Endothelial cell of umbilical vein (primary cell): ENCODE measurements around the gene PER1. TPM values are rescaled to one million over a fixed set of nuclear protein-coding genes. Genes with fewer than 3 reads are reported as not detected.
A peak's percentile ranks its signal among the peaks of the same experiment; 100 is the strongest.

Experiments used
- BruUV-seq: library from RNA; stranded (reverse); fragments of 400-500 nt; replicated peaks from 2 replicates; lab custom pipeline; 2021; lab: Mats Ljungman, UMichigan
- CTCF ChIA-PET: fragments of 300-600, 350-600 bp; sonication (Branson Sonifier 250); formaldehyde crosslinking; loops from one replicate; lab custom pipeline; 2021; ENCODE audit warnings: antibody characterized with exemption, inconsistent platforms; lab: Charles Lee
- POLR2A ChIA-PET: fragments of 300-600, 350-600 bp; sonication (Branson Sonifier 250); formaldehyde crosslinking; loops from one replicate; lab custom pipeline; 2021; ENCODE audit warnings: antibody characterized with exemption, inconsistent platforms; lab: Charles Lee
- DNase-seq: peaks from one replicate; pipeline ENCODE4 v3.0.0-alpha.2; 2011; ENCODE audit warnings: low read depth, low spot score
- FAIRE-seq: peaks from 2 replicates; lab custom pipeline; 2011; peaks lifted over from hg19 to GRCh38; lab: Jason Lieb, UNC
- H2AFZ ChIP-seq: 2 replicates; pipeline ENCODE4 v1.6.0; 2012; ENCODE audit warnings: low read depth, low read length, control low read depth, inconsistent platforms
- H3K27ac ChIP-seq: 2 replicates; pipeline ENCODE4 v1.5.1; 2011; ENCODE audit warnings: low read depth, mild to moderate bottlenecking, control low read depth, low read length, moderate library complexity; ENCODE audit not compliant: insufficient read depth
- H3K27me3 ChIP-seq, 2 experiments: 2 replicates each; pipeline versions ENCODE4 v1.6.0 to v1.6.1; 2011; ENCODE audit warnings: low read length in 2 of 2, mixed read lengths in 1 of 2; ENCODE audit not compliant: control insufficient read depth in 2 of 2, insufficient read depth in 2 of 2
- H3K36me3 ChIP-seq, 2 experiments: 2 replicates in 1 of 2; 3 replicates in 1 of 2; pipeline ENCODE4 v1.5.1; 2011; ENCODE audit warnings: low read length in 2 of 2, mild to moderate bottlenecking in 1 of 2, moderate library complexity in 1 of 2; ENCODE audit not compliant: control insufficient read depth in 2 of 2, insufficient read depth in 2 of 2; ENCODE audit errors: extremely low read depth in 1 of 2
- H3K4me1 ChIP-seq: 3 replicates; pipeline ENCODE4 v1.5.1; 2011; ENCODE audit warnings: mild to moderate bottlenecking, low read length; ENCODE audit not compliant: control insufficient read depth, insufficient read depth; ENCODE audit errors: extremely low read depth
- H3K4me2 ChIP-seq: 2 replicates; pipeline ENCODE4 v1.6.1; 2011; ENCODE audit warnings: low read length, control low read depth, mixed read lengths; ENCODE audit not compliant: insufficient read depth
- H3K4me3 ChIP-seq, 3 experiments: fragments of 200-600 bp in 1 of 3; sonication (generic), shearing (Covaris generic) in 1 of 3; replicated peaks in 1 of 3; 2 replicates each; pipeline ENCODE4 v1.5.1; 2011 to 2016; ENCODE audit warnings: control low read depth in 3 of 3, low read length in 3 of 3, mild to moderate bottlenecking in 2 of 3, inconsistent platforms in 1 of 3, low read depth in 1 of 3, moderate library complexity in 1 of 3; ENCODE audit not compliant: insufficient read depth in 1 of 3
- H3K79me2 ChIP-seq: 2 replicates; pipeline ENCODE4 v1.6.0; 2012; ENCODE audit warnings: low read length, inconsistent platforms; ENCODE audit not compliant: control insufficient read depth, insufficient read depth
- H3K9ac ChIP-seq: replicated peaks from 2 replicates; pipeline ENCODE3; 2011; ENCODE audit warnings: low read length, control low read depth; ENCODE audit not compliant: insufficient read depth; ENCODE audit errors: extremely low read depth
- H3K9me1 ChIP-seq: replicated peaks from 3 replicates; pipeline ENCODE4 v1.6.0; 2011; ENCODE audit warnings: mild to moderate bottlenecking, low read length; ENCODE audit not compliant: control insufficient read depth, insufficient read depth; ENCODE audit errors: extremely low read depth
- H3K9me3 ChIP-seq: replicated peaks from 2 replicates; pipeline ENCODE4 v1.5.1; 2012; ENCODE audit warnings: low read length, inconsistent platforms; ENCODE audit not compliant: control insufficient read depth, insufficient read depth
- H4K20me1 ChIP-seq: replicated peaks from 2 replicates; pipeline ENCODE3; 2011; ENCODE audit warnings: mild to moderate bottlenecking, low read length; ENCODE audit not compliant: control insufficient read depth, insufficient read depth; ENCODE audit errors: extremely low read depth
- FOS ChIP-seq: IDR thresholded peaks from 2 replicates; pipeline ENCODE4 v1.6.1; 2011; ENCODE audit warnings: mild to moderate bottlenecking, low read length, moderate library complexity, borderline replicate concordance; ENCODE audit not compliant: insufficient read depth
- GATA2 ChIP-seq: IDR thresholded peaks from 2 replicates; pipeline ENCODE4 v1.7.0; 2011; ENCODE audit warnings: low read depth, mild to moderate bottlenecking, moderate library complexity, mixed read lengths, low read length; ENCODE audit not compliant: insufficient read length, insufficient read depth
- JUN ChIP-seq: IDR thresholded peaks from 2 replicates; pipeline ENCODE4 v1.6.1; 2011; ENCODE audit warnings: borderline replicate concordance, low read depth; ENCODE audit not compliant: insufficient read length, insufficient read depth
- MAX ChIP-seq: IDR thresholded peaks from 2 replicates; pipeline ENCODE4 v1.6.1; 2011; ENCODE audit not compliant: insufficient read depth, insufficient read length
- dilution Hi-C: fragments of 300-500 bp; cut with MboI; formaldehyde crosslinking; loops from one replicate; pipeline ENCODE4 v1.15.0; 2019; ENCODE audit warnings: low sequenced_read_pairs; ENCODE audit not compliant: extremely low pct_ligation_motif_present
- intact Hi-C: fragments of 100-400 bp; cut with micrococcal nuclease; formaldehyde crosslinking; loops from one replicate; pipeline ENCODE4 v1.10.0; 2022
- microRNA counts: library from miRNA; unstranded; fragments of <30 nt; microRNA quantifications from one replicate; lab custom pipeline; 2016
- microRNA-seq: library from miRNA; unstranded; fragments of <30 nt; microRNA quantifications from one replicate; pipeline ENCODE4 v1.2.0, GENCODE V29; 2021; ENCODE audit warnings: borderline number of aligned reads, borderline replicate concordance
- polyA plus RNA-seq, 4 experiments: library from polyadenylated mRNA; depleted of rRNA in 3 of 4; stranded (reverse) in 3 of 4; unstranded in 1 of 4; fragments of >200 nt; gene quantifications; 2 replicates each; pipeline versions ENCODE4 v1.2.1 to v1.2.3, GENCODE V29; 2011 to 2012; ENCODE audit warnings: missing spikeins in 1 of 4
- total RNA-seq: library from RNA; stranded (reverse); gene quantifications from 2 replicates; pipeline ENCODE4 v1.2.3, GENCODE V29; 2021

The PER1 gene
- total and polyA plus RNA-seq, 2 donors (not counting 3 experiments of a cell fraction or from before 2014, with no cell fraction given): 12.1 to 32.1 TPM

GRCh38 chr17:8091033-8091687 lies 61.0 kb downstream of the PER1 start:
- DNase-seq (no peak), FAIRE-seq (no peak)
- Histone ChIP-seq H3K9me1 (no peaks in the 10 kb centered on the region), H3K36me3 (no peaks in the 10 kb centered on the region), H4K20me1 (no peaks in the 10 kb centered on the region), H3K27ac (no peak overlapping the region), H3K4me1 (no peaks in the 10 kb centered on the region), H2AFZ (no peak overlapping the region), H3K4me2 (no peak overlapping the region), H3K4me3 (no peak overlapping the region), H3K27me3 (peaks cover 2 to 12% of the 10 kb centered on the region in 2 experiments), H3K9ac (no peak overlapping the region), H3K79me2 (no peaks in the 10 kb centered on the region), H3K9me3 (no peaks in the 10 kb centered on the region)
- POLR2A ChIA-PET: no interaction called here
- CTCF ChIA-PET: interaction anchor here (0.6 to 13.4 kb wide), 8 partner anchors 10 to 147 kb away, joined by 3 to 167 read pairs (median 26); partner anchors contain the start of gene ALOXE3
- dilution Hi-C loops: no loop called here
- intact Hi-C loops: no loop called here
- TF ChIP-seq MAX (no peak), FOS (no peak), GATA2 (no peak), JUN (no peak)
- BruUV-seq: no TSS peak

MicroRNA genes within 50 kb of the gene (microRNA counts, 767-probe panel; counts per million panel counts)
- microRNA hsa-miR-4521 (lab: Ali Mortazavi, UCI): 723 counts per million, percentile 96 among the panel's probes with 10 or more counts

Small RNA genes lying within 50 kb of the gene (microRNA-seq; reads per million reads assigned to microRNA genes)
- 224 reads per million, percentile 68 among the genes with 10 or more reads in this experiment for gene MIR4521
- not detected for gene MIR6883

Other genes starting within 250 kb of the PER1 start
- 0.58 TPM in 2 replicates for gene RNF227, start 236.1 kb downstream of the PER1 start, total RNA-seq
- gene RNF227, start 236.1 kb downstream of the PER1 start, polyA plus RNA-seq: 0.76 TPM in 2 replicates
- gene KCNAB3, start 222.5 kb downstream of the PER1 start, total RNA-seq: 2.4 and 4.2 TPM in 2 replicates
- gene KCNAB3, start 222.5 kb downstream of the PER1 start, polyA plus RNA-seq: 1.3 and 2.1 TPM in 2 replicates
- gene TRAPPC1, start 220.5 kb downstream of the PER1 start, total RNA-seq: 139 and 146 TPM in 2 replicates
- 250 and 272 TPM in 2 replicates for gene TRAPPC1, start 220.5 kb downstream of the PER1 start, polyA plus RNA-seq
- 45.0 and 47.2 TPM in 2 replicates for gene CNTROB, start 220.2 kb downstream of the PER1 start, total RNA-seq
- gene CNTROB, start 220.2 kb downstream of the PER1 start, polyA plus RNA-seq: 24.9 and 27.8 TPM in 2 replicates
- not detected in 2 replicates for gene GUCY2D, start 149.8 kb downstream of the PER1 start, total RNA-seq
- gene GUCY2D, start 149.8 kb downstream of the PER1 start, polyA plus RNA-seq: not detected in 2 replicates
- not detected in 2 replicates for gene ALOX15B, start 113.3 kb downstream of the PER1 start, total RNA-seq
- not detected in 2 replicates for gene ALOX15B, start 113.3 kb downstream of the PER1 start, polyA plus RNA-seq
- not detected in 2 replicates for gene ALOX12B, start 64.7 kb downstream of the PER1 start, total RNA-seq
- not detected in 2 replicates for gene ALOX12B, start 64.7 kb downstream of the PER1 start, polyA plus RNA-seq
- gene ALOXE3, start 33.9 kb downstream of the PER1 start, total RNA-seq: not detected in 2 replicates
- gene ALOXE3, start 33.9 kb downstream of the PER1 start, polyA plus RNA-seq: 0.01 TPM in 1 of 2 replicates, not detected in the other
- gene HES7, start 28.3 kb downstream of the PER1 start, total RNA-seq: 0.51 TPM in 1 of 2 replicates, not detected in the other
- gene HES7, start 28.3 kb downstream of the PER1 start, polyA plus RNA-seq: 0.19 and 0.33 TPM in 2 replicates
- 31.7 and 35.9 TPM in 2 replicates for gene VAMP2, start 10.5 kb upstream of the PER1 start, total RNA-seq
- 28.7 and 38.0 TPM in 2 replicates for gene VAMP2, start 10.5 kb upstream of the PER1 start, polyA plus RNA-seq
- gene TMEM107, start 24.0 kb upstream of the PER1 start, total RNA-seq: 20.0 and 20.4 TPM in 2 replicates
- gene TMEM107, start 24.0 kb upstream of the PER1 start, polyA plus RNA-seq: 31.6 and 36.9 TPM in 2 replicates
- 8.3 and 9.0 TPM in 2 replicates for gene BORCS6, start 37.8 kb upstream of the PER1 start, total RNA-seq
- gene BORCS6, start 37.8 kb upstream of the PER1 start, polyA plus RNA-seq: 8.0 and 9.7 TPM in 2 replicates
- 104 and 107 TPM in 2 replicates for gene AURKB, start 58.2 kb upstream of the PER1 start, total RNA-seq
- 67.8 and 69.2 TPM in 2 replicates for gene AURKB, start 58.2 kb upstream of the PER1 start, polyA plus RNA-seq
- gene CTC1, start 95.7 kb upstream of the PER1 start, total RNA-seq: 49.9 and 53.2 TPM in 2 replicates
- gene CTC1, start 95.7 kb upstream of the PER1 start, polyA plus RNA-seq: 36.3 and 38.3 TPM in 2 replicates
- gene PFAS, start 96.9 kb upstream of the PER1 start, total RNA-seq: 84.1 and 108 TPM in 2 replicates
- gene PFAS, start 96.9 kb upstream of the PER1 start, polyA plus RNA-seq: 31.4 and 34.1 TPM in 2 replicates
- 36.5 and 36.8 TPM in 2 replicates for gene RANGRF, start 136.3 kb upstream of the PER1 start, total RNA-seq
- 52.7 and 52.9 TPM in 2 replicates for gene RANGRF, start 136.3 kb upstream of the PER1 start, polyA plus RNA-seq
- gene SLC25A35, start 143.0 kb upstream of the PER1 start, total RNA-seq: 7.7 and 9.4 TPM in 2 replicates
- 7.6 and 8.1 TPM in 2 replicates for gene SLC25A35, start 143.0 kb upstream of the PER1 start, polyA plus RNA-seq
- 78.6 and 108 TPM in 2 replicates for gene ARHGEF15, start 157.8 kb upstream of the PER1 start, total RNA-seq
- 119 and 355 TPM in 2 replicates for gene ARHGEF15, start 157.8 kb upstream of the PER1 start, polyA plus RNA-seq
- gene ODF4, start 187.4 kb upstream of the PER1 start, total RNA-seq: not detected in 2 replicates
- not detected in 2 replicates for gene ODF4, start 187.4 kb upstream of the PER1 start, polyA plus RNA-seq
- 1,739 and 1,805 TPM in 2 replicates for gene RPL26, start 230.8 kb upstream of the PER1 start, total RNA-seq
- 1,647 and 2,229 TPM in 2 replicates for gene RPL26, start 230.8 kb upstream of the PER1 start, polyA plus RNA-seq
- gene RNF222, start 245.4 kb upstream of the PER1 start, total RNA-seq: not detected in 2 replicates
- gene RNF222, start 245.4 kb upstream of the PER1 start, polyA plus RNA-seq: not detected in 2 replicates